DOHH2 (cell line): ENCODE data around the gene TSHZ3.

Experiments
- CTCF ChIP-seq: fragments of 200-600 bp; sonication (generic); IDR thresholded peaks from one replicate; pipeline ENCODE4 v1.5.1; 2014; ENCODE audit warnings: antibody characterized with exemption, mild to moderate bottlenecking, low read depth, low read length; ENCODE audit not compliant: poor library complexity, severe bottlenecking
- EZH2phosphoT487 ChIP-seq: fragments of 200-600 bp; sonication (generic); IDR thresholded peaks from 2 replicates; pipeline ENCODE4 v1.6.1; 2017; ENCODE audit warnings: borderline replicate concordance, mild to moderate bottlenecking, antibody characterized with exemption, low read length, moderate library complexity, mixed read lengths

- no peak for TF ChIP-seq CTCF
- no peak for TF ChIP-seq EZH2phosphoT487
These were observed 117.1 kb downstream of the TSHZ3 start for GRCh38 chr19:31232180-31232579.
